Kidney glomerular epithelial cell (primary cell): ENCODE measurements around the gene GGT1.
"Not testable (repeated sequence)": the region's sequence is repeated elsewhere in the genome, so short reads cannot be mapped to it uniquely, and the experiment has no call there.

ENCODE experiments used
- DNase-seq: peaks from one replicate; lab custom pipeline; 2025; lab: John Stamatoyannopoulos, UW

Gene GGT1

GRCh38 chr22:24584166-24584790 is 18.7 kb upstream of the GGT1 start:
- DNase-seq = no peak

GRCh38 chr22:24584871-24585411 is 18.1 kb upstream of the GGT1 start:
- no peak for DNase-seq

GRCh38 chr22:24585461-24585860 is 17.5 kb upstream of the GGT1 start:
- no peak for DNase-seq

GRCh38 chr22:24585927-24586546 is 17.0 kb upstream of the GGT1 start:
- no peak for DNase-seq

GRCh38 chr22:24587251-24587650 is 15.7 kb upstream of the GGT1 start:
- DNase-seq = no peak

- no peak for DNase-seq
Measured at GRCh38 chr22:24587948-24588347, 15.0 kb upstream of the GGT1 start.

- no peak for DNase-seq
Measured at GRCh38 chr22:24588381-24588756, 14.6 kb upstream of the GGT1 start.

- DNase-seq = no peak
Measured at GRCh38 chr22:24588757-24589481, 14.1 kb upstream of the GGT1 start.

- no peak for DNase-seq
Measured at GRCh38 chr22:24589518-24590030, 13.4 kb upstream of the GGT1 start.

GRCh38 chr22:24590596-24591173 is 12.3 kb upstream of the GGT1 start:
- DNase-seq = no peak

GRCh38 chr22:24591286-24591830 is 11.6 kb upstream of the GGT1 start:
- DNase-seq = no peak

- no peak for DNase-seq
Measured at GRCh38 chr22:24592058-24592850, 10.7 kb upstream of the GGT1 start.

- DNase-seq = peak; percentile 30
Measured at GRCh38 chr22:24592851-24593558, 10.0 kb upstream of the GGT1 start, which contains the start of gene LRRC75B. TSS of gene LRRC75B (minus strand) at chr22:24593073. CDS start at chr22:24593039, 34 bp downstream.

GRCh38 chr22:24593559-24593835 is 9.5 kb upstream of the GGT1 start:
- DNase-seq = not testable (repeated sequence)

- no peak for DNase-seq
Measured at GRCh38 chr22:24593836-24594568, 9.0 kb upstream of the GGT1 start.

GRCh38 chr22:24594569-24595120 is 8.3 kb upstream of the GGT1 start:
- no peak for DNase-seq

GRCh38 chr22:24595228-24595627 is 7.8 kb upstream of the GGT1 start:
- no peak for DNase-seq

GRCh38 chr22:24595863-24596262 is 7.1 kb upstream of the GGT1 start:
- no peak for DNase-seq

GRCh38 chr22:24597076-24597475 is 5.9 kb upstream of the GGT1 start:
- not testable (repeated sequence) for DNase-seq

GRCh38 chr22:24599514-24599913 is 3.5 kb upstream of the GGT1 start:
- no peak for DNase-seq
